ENCODE data around the gene ATG16L1.

ATG16L1 gene

DNA sequence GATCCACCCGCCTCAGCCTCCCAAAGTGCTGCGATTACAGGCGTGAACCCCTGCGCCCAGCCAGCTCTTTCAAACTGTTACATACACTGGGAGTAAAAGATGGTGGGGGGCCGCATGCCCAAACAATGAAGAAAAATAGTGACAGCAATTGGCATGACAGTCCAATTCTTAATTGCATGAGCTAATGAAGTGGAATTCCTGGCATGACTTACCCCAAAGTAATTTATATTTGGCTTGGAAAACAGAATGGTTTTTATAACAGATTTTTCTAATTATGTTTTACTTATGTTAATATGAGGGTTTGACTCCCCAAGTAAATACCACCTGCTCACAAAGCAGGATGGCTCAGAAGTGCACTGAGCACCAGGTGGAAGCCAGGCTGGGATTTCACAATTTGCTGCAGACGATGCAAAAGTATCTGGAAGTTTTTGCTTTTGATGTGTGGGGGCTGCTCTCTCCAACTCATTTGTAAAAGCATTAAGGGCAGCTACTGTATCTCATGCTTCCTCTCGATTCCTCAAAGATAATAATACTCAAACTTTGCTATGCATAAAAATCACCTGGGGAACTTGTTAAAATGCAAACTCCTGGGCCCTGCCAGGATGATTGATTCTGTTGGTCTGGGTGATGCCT is 24.0 kb upstream of the ATG16L1 start:
- no peak for DNase-seq

DNA sequence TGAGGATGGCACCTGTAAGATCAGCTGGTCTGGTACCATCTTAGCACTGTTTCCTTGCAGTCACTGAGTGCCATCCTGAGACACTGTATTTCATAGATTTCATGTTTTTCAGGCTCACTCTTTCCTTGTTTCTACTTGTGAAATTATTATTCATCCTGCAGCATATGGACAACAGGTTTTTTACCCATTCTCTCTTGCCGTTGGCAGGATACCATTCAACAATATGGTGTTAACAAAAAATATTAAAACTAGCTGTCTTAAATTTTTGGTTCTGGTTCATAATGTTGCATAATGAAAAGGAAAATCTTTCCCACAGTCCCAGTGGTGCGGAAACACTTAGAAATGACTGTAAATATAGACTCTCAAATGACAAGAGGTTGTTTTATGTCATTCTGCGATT is 23.1 kb upstream of the ATG16L1 start:
- DNase-seq = no peak

DNA sequence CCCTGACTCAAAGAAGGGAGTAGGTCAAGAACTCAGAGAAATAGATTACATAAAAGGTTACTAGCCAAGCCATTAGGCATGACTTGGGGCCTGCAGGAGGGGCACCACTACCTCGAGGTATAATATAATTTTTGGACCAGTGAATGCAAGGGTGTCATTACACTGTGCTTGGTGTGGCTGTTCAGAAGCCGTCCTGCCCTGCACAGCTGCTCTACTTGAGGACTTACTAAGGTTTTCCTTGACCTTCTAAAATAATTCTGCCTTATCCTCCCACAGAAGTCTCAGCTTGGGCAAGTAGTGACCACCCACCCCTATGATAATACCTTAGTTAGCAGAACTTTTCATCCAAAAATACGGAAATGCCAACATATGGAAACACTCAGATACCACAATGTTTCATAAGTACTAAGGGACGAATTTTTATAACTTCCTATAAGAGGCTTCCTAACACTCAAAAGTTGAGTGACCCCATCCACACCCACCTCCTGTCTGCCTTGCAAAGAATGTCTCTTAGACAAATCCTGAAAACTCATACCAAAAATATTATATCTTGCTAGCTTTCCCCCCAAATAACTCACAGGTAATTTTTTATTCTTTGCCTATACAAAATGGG is 17.7 kb upstream of the ATG16L1 start:
- DNase-seq = no peak

DNA sequence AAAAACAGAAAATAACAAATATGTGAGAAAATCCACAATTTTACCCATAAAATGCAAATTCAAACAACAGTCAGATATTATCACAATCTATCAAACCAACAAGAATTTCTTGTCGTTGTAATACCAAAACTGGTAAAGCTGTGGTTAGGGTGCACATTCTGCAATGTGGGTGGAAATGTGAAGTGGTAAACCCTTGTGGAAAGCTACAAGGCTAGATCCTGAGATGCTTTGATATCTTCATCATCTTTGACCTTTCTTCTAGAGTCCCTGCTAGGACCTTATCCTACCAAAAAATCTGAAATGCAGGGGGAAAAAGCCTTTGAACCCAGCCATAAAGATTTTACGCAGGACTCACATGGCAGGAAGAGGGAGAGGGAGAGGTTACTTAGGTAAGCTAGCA is 17.2 kb upstream of the ATG16L1 start:
- no peak for DNase-seq

DNA sequence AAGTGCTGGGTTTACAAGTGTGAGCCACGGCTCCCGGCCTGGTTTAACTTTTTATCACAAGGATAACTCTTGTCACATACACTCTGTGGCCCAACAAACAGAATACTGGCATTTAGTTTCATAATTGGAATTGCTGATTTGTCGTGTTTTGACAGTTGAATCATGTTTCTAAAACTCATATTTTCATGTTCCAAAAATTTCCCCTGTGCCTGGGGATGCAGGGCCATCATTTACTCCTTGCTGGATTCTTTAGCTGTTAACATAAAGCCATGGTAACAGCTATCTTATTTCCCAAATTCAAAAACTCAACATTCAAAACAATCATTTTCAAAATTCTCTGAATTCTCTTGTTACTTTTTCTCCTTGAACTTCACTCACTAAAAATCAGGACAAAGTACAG is 16.5 kb upstream of the ATG16L1 start:
- DNase-seq = no peak

DNA sequence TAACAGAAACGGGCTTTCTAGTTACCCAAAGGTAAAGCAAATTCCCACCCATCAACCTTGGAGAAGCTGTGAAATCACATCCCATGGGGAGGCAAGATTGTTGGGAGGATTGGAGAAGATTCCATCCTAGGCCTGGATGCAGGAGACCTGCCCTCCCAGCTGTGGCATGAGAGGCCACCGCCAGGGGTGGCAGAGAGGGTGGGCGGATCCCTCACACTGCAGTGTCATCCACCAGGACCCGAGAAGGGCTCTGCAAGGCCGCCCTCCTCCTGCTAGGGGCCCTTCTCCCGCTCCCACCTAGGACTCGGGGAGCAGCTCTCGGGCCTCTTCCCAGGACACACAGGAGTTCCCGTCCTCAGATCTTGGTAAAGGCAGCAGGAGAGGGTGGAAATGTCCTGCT is 15.5 kb upstream of the ATG16L1 start:
- DNase-seq = no peak

DNA sequence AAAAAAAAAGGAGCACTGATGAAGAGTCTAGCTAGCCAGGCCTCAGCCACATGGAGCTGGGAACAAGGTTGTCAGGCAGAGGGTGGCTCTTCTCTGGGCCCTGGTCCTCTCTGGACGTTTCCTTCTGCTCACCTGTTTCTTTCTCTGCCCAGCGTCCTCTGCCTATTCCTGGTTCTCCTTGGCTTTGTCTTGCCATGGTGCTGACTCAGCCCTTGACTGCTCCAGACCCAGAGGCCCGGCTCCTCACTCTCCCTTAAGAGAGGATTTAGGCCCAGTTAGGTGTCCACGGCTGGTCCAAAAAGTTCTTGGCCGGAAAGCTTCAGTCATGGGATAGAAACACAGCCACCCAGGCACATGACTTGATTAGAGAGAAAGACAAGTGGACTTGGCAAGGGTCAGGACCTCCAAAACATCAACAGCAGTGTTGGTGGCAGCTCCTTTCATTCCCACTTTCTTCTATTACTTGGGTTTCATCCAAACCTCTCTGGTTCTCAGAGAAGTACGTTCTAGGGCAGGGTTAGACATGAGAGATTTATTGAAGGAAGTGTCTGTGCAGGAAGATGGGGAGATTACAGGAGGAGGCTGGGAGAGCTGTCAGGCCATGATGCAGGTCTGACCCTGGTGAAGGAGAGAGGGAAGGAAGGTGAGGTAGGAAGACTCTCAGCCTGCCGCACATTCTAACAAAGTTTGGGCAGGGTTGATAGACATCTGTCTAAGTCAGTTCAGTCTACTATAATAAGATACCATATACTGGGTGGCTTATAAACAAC is 14.5 kb upstream of the ATG16L1 start:
- no peak for DNase-seq

DNA sequence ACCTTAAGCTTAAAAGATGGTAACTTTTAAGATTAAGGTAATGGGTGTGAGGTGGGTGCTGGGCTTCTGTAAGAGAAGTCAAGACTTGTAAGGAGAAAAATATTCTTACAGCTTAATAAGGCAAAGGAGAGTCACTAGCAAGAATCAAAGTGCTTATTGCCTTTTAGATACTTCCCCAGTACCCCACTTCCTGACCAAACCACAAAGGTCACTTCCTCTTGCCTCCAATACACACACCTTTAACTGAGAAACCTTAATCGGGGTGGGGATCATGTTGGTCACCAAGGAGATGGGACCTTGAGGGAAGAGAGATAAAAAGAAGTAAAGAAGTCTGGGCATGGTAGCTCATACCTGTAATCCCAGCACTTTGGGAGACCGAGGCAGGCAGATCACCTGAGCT is 10.6 kb upstream of the ATG16L1 start:
- peak; percentile 13 to 65 for DNase-seq

DNA sequence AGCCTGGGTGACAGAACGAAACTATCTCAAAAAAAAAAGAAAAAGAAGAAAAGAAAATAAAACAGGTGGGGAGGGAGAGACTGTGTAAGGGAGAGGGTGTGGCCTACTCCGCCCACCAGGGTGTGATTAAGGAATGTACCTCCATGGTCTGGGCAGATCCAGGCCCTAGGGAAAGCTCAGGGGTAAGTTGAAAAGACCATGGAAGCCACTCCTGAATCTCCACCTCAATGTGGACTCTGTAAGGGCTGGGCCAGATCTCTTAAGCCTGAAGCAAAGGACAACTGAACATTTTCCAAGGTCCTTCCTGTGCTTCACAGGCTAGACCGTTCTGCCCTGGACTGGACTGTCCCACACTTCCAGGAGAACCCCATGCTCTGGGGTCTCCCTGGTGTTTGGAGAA is 9.7 kb upstream of the ATG16L1 start:
- no peak for DNase-seq

DNA sequence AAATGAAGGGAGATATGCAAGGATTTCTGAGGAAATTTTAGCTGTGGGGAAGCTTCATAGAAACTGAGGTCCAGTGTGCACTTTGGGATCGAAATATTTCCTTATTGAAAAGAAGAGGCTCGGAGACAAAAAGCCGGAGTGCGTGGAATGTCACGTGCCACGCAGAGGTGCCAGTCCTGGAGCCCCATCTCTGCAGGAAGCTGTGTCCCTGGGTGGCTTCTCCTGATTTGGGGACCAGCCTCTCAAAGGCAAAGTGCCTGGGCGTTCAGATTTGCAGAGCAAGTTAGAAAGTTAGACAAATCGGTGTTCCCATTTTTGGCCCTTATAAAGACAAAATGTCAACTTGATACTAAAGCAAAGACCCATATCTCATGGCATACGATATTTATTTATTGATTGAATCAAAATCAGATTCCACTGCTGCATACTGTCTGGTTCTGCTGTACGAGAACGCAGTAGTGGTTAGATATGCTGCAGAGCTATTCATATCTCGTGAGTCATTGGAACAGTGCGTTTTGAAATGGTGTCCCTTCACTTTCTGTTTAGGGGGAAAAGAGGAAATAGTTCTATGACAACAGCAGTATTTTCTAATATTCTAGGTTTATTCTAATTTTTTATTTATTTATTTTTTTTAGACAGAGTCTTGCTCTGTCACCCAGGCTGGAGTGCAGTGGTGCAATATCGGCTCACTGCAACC is 9.1 kb upstream of the ATG16L1 start:
- peak in 1 of 2 donors; percentile 15 for DNase-seq

DNA sequence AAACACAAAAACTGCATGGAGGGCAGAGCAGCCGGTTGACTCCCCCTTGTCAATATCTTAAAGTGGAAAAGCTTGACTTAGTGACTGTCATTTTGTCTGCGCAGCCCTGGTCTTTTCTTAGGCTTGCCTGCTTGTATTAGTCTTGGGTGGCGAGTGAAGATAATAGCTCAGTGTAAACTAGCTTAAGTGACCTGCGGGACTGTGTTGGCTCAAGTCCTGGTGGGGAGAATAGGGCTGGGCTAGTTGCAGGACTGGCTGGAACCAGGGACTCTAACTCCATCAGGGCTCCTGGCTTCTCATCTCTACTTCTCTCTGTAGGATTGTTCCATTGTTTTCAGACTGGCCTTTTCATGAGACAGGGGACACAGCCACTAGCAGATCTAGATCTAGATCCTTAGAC is 8.1 kb upstream of the ATG16L1 start:
- no peak for DNase-seq

DNA sequence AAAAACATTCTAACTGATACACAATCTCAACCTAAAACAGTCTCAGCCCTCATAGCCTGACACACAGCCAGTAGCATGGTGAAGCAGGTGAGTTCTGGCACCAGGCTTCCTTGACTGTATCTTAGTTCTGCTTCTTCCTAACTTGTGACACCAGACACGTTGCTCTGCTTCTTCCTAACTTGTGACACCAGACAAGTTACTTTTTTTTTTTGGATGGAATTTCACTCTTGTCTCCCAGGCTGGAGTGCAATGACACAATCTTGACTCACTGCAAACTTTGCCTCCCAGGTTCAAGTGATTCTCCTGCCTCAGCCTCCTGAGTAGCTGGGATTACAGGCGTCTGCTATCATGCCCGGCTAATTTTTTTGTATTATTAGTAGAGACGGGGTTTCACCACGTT is 6.7 kb upstream of the ATG16L1 start:
- DNase-seq = no peak

DNA sequence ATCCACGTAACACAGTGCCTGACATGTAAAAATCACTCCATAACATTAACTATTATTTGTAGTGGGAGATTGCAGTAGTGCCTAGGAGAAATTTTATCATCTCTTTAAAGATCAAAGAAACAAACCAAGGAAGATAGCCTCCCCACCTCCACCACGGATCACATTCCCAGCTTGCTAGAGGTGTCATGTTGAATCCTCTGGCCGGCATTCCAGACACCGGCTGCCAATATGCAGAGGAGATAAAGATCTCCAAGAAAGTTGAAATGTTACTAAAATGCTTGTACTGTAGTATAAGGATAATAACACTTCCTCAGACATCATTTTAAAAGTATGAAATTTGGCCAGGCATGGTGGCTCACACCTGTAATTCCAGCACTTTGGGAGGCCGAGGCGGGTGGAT is 6.1 kb upstream of the ATG16L1 start:
- DNase-seq = no peak

DNA sequence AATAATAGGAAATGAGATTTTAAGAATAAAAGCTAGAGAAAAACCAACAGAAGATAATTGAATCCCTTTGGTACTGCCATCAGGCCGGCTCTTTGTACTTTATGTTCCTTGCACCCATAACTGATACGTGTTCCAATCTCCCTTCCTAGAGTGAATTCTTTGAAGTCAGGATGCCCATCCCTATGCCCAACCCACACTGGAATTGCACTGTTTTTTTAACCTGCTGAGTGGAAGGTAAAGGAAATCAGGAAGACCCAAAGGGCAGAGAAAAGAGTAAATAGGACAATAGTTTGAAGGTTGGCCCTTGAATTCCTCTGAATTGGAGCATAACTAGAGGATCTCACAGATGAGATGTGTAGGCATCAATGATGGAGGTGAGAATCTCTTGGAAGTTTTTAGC is 4.4 kb upstream of the ATG16L1 start:
- no peak for DNase-seq

DNA sequence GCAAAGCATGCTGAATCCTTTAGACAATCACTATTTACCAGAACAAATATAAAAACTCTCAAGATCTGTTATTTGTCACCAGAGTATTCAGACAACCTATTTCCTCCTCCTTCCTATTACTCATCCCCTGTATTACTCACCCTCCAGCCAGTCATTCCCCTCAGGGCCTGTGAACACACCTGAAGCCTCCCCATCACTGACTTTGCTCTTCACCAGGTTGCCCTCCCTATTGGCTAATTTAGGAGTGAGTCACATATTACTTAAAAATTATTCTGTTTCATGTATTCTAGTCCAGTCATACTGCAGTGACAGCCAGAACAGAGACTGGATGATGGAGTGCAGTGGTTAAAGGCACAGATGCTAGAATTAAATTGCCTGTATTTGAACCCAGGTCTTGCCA is 3.7 kb upstream of the ATG16L1 start:
- peak; percentile 27 to 53 for DNase-seq

DNA sequence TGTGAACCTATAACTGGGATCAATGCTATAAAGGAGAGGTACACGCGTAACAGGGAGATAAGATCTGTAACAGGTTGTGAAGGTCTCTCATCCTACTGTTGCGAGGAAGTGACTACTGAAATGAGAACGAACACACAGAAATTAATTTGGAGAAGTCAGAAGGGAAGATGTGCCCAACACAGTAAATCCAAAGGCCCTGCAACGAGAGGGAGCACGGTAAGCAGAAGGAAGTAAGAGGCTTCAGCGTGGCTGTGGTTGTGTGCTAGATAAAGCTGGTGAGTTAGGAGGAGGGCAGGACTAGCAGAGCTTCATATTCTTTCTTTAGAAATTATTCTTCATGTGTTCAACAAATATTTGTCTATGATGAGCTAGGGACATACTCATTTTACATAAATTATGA is 2.5 kb upstream of the ATG16L1 start:
- DNase-seq = peak; percentile 16 to 28

DNA sequence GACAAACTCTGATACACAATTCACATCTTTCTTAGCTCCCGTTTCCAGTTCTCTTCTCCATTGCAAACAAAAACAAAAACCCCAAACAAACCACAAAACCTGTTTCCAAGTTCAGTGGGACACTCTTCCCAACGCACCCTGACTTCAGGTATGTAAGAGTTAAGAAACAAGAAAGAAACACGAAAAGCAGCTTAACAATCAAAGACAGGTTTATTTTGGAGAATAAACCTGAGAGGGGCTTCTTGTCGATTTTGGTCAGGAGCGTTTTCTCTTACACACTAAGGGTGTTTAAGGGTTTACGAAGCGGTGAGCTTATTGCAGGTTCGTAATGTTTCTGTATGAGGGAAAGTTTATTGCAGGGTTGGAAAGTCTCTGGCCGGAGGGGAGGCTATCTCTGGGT is 905 bp upstream of the ATG16L1 start:
- DNase-seq = no peak

DNA sequence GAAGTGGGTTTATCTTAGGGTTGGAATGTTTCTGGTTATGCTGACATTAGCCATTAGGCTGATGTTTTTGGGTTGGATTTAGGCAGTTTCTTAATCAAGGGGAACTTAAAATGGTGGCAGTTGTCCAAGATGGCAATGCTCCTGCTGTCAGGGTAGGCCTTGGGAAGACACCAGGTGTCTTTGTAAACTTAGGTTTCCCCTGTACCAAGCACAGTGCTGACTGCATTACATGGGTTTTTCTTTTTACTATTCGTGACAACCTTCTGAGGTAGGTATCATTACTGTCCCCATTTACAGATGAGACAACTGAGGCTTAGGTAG is 528 bp upstream of the ATG16L1 start:
- no peak for DNase-seq

DNA sequence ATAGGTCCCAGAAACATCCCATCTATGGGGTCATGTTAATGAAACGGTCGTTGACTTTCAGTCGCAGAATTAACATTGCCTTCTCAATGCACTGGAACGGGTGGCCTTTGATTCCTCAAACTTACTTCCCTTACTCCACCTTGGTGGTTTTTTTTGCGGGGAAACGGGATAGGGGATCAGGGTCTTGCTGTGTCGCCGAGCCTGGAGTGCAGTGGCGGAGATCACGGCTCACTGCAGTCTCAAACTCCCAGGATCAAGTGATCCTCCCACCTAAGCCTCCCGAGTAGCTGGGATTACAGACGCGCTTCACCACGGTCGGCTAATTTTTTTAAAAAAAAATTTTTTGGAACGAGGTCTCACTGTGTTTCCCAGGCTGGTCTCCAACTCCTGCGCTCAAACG is 754 bp downstream of the ATG16L1 start:
- DNase-seq = no peak

DNA sequence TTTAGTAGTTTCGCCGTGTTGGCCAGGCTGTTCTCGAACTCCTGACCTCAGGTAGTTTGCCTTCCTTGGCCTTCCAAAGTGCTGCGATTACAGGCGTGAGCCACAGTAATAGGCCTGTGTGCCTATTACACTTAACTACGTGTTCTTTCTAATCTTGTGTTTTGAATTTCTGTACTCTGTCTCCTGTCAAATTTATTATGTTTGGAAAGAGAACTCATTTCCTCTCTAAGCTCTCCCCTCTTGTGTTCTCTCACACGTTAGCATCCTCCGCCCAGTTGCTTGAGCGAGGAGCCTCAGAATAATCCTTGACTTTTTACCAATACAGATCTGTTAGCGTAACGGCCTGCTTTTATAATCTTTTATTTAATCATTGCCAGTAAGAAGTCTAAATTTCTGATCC is 3.7 kb downstream of the ATG16L1 start:
- DNase-seq = no peak

DNA sequence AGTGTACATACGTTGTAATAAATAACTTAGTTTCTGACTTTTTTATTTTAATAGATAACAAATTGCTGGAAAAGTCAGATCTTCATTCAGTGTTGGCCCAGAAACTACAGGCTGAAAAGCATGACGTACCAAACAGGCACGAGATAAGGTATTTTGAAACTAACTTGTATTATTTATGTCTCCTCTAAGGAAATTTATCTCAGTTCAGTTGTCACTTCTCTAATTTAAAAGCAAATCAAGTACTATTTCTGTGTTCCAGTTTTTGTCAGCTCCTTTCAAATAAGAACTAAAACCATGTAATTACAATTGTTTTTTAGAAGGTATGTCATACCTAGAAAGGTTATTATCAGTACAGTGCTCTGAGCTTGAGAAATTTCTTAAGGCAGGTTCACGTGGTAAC is 4.6 kb downstream of the ATG16L1 start:
- no peak for DNase-seq

DNA sequence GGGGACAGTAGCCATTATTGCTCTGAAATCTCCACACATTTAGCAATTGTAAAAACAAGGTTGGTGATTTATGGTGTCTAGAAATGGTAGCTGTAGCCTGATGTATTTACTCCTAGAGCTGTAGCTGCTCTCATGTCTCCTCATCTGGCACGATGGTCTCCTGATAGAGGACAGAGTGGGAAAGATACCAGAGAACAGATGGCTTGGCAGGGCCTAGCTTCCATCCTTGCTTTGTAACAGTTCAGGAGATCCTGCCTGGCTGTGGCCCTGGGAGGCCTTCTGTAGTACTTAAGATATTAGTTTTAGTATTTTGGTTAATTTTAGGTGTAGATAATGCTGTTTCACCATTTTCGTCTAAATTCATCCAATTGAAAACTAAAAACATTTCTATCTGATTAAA is 6.7 kb downstream of the ATG16L1 start:
- no peak for DNase-seq

DNA sequence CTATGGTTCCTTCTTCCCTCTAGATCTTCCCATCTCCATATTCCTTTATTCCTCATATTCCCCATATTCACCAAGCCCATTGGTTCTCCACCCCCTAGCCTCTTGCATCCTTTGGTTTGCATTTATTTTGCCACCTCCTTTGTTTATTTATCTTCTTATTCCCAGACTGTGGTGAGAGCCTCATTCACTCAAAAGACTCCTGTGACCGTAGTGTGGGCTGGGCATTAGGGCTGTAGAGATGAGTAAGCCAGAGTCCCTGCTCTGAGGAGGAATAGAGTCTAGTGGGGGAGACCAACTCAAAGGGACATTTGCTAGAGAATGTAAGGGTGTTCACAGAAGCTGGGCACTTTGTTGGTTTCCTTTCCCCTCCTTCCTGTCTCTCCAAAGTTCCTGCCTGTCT is 8.3 kb downstream of the ATG16L1 start:
- DNase-seq = no peak

DNA sequence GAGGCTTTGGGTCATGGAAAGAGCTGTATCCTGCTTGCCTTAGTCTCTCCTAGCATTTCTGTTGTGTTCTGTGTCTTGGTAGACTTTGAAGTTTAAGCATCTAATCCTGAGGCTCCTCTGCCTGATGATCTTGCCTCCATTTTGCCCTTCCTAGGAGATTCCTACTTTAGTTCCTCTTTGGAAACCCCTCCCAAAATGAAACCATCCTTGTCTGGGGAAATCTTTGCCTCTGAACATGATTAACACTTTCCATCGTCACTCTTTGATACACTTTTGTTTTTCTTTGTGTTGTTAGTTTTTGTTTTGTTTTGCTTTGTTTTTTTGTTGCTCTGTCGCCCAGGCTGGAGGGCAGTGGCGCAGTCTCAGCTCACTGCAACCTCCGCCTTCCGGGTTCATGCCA is 9.2 kb downstream of the ATG16L1 start:
- no peak for DNase-seq

Data from CD4-positive, alpha-beta T cell treated with Interferon alpha-2 for 1 hour (primary cell).